ENCODE data around the gene TMEM131. TPM values are rescaled to one million over a fixed set of nuclear protein-coding genes. Genes with fewer than 3 reads are reported as not detected.

TMEM131 gene
- total and polyA plus RNA-seq, 12 donors = 8.2 to 34.3 (median 30.0) TPM

DNA sequence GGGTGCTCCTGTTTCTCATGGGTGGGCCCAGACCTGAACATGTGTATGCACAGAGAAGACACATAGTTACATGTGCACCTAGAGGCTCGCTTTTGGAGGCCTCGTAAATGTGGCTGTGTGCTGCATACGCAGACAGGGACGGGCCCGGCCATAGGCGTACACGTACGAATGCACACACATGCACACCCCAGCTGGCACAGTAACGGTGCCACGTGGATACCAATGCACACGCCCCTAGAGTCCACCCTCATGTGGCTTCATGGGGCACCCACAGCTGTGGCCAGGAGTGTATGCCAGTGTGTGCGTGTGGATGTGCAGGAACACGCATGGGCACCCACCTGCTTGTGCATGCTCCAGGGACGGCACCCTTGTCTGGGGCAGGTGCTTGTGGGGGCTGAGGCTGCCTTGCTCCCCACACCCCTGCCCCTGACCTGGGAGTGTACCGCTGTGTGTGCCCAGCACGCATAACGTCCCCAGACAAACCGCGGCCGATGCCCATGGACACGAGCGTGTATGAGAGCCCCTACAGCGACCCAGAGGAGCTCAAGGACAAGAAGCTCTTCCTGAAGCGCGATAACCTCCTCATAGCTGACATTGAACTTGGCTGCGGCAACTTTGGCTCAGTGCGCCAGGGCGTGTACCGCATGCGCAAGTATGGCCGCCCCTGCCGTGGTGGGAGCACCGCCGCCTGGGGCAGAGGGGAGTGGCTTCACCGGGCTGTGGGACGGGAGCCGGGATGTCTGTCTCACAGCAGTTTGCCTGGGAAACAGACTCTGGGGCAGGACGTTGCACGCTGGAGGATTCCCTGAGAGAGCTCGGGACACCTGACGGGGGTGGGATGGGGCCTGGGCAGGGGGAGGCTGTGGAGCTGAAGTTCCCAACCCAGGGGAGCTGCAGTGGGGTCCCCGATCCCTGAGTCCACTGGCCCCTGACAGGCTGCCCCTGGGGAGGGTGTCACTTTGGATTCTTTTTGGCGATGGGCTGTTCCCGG lies 261.4 kb downstream of the TMEM131 start:
- Histone ChIP-seq H3K27ac (no peak overlapping the region), H3K4me1 (peaks cover 0 to 5% (median 0%) of the 10 kb centered on the region in 9 donors), H3K36me3 (peaks cover 0 to 4% (median 0%) of the 10 kb centered on the region in 9 donors), H3K27me3 (no peaks in the 10 kb centered on the region), H3K9me3 (peaks cover 0 to 15% (median 8%) of the 10 kb centered on the region in 11 donors), H3K4me3 (no peak overlapping the region)
- no peak for TF ChIP-seq CTCF (IDR thresholded peaks at IDR 0.05)
- no peak for DNase-seq
- WGBS, 2 donors = 94 to 95% methylated on average over 44 of the region's 44 CpGs
- intact Hi-C loops (cut with DNase I) = loop anchor here in 1 of 10 donors (10.0 kb wide), 1 partner anchor 650 kb away; no protein-coding TSS in a partner anchor
- no peak for ATAC-seq

GRCh38 chr2:97733341-97734035 lies 262.3 kb downstream of the TMEM131 start:
- ATAC-seq (no peak), DNase-seq (no peak)
- Histone ChIP-seq H3K9me3 (peaks cover 0 to 15% (median 8%) of the 10 kb centered on the region in 11 donors), H3K27ac (no peak overlapping the region), H3K4me1 (peaks cover 0 to 6% (median 0%) of the 10 kb centered on the region in 9 donors), H3K27me3 (no peaks in the 10 kb centered on the region), H3K4me3 (no peak overlapping the region), H3K36me3 (peaks cover 0 to 4% (median 0%) of the 10 kb centered on the region in 9 donors)
- 90 to 91% methylated on average over 20 of the region's 20 CpGs for WGBS, 2 donors
- intact Hi-C loops (cut with DNase I) = loop anchor here in 1 of 10 donors (10.0 kb wide), 1 partner anchor 651 kb away; no protein-coding TSS in a partner anchor
- TF ChIP-seq CTCF (IDR thresholded peaks at IDR 0.05) = no peak

DNA sequence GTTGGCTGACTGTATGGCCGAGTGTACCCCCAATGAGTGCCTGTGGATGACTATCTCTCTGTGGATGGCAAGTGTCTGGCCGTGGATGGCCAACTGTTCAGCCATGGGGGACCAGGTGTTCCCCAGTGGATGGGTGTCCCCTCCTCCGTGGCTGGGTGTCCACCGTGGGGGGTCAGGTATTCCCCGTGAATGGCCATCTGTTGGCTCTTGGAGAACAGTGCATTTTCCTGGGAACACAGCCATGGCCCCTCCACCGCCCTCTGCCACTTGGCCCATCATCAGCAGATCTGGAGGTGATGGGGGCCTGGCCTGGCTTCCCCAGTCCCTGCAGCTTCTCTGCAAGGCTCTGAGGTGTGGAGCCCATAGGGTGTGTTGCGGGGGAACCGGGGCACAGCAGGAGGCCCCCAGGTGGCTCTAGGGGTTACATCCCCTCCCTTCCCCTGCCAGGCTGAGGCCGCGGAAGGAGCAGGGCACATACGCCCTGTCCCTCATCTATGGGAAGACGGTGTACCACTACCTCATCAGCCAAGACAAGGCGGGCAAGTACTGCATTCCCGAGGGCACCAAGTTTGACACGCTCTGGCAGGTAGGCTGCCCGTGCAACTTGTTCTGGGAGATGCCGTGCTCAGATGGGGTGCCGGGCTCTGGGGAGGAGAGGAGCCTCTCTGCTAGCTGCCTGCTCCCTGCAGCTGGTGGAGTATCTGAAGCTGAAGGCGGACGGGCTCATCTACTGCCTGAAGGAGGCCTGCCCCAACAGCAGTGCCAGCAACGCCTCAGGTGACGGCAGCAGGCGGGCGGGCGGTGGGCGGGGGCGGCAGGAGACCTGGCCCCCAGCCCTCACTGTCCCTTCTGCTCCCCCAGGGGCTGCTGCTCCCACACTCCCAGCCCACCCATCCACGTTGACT lies 263.1 kb downstream of the TMEM131 start:
- DNase-seq (no peak), ATAC-seq (no peak)
- Histone ChIP-seq H3K4me1 (peaks cover 0 to 14% (median 7%) of the 10 kb centered on the region in 9 donors), H3K36me3 (peaks cover 0 to 4% (median 0%) of the 10 kb centered on the region in 9 donors), H3K27me3 (no peaks in the 10 kb centered on the region), H3K27ac (no peak overlapping the region), H3K9me3 (peaks cover 0 to 15% (median 8%) of the 10 kb centered on the region in 11 donors), H3K4me3 (no peak overlapping the region)
- no peak for TF ChIP-seq CTCF (IDR thresholded peaks at IDR 0.05)
- 95 to 96% methylated on average over 23 to 28 of the region's 28 CpGs for WGBS, 2 donors
- intact Hi-C loops (cut with DNase I) = loop anchor here in 1 of 10 donors (10.0 kb wide), 1 partner anchor 652 kb away; no protein-coding TSS in a partner anchor

Measured in heart right ventricle (tissue), 16 donors.